ENCODE results near the gene TMEM208.

TMEM208 gene

GRCh38 chr16:67226804-67227566, at the start of gene TMEM208:
Gene TMEM208 (plus strand): TSS chr16:67227130. CDS start chr16:67227219, 89 bp downstream.
- DNase-seq = peak; percentile 94

GRCh38 chr16:67177743-67178699, 48.9 kb upstream of the TMEM208 start:
- DNase-seq = no peak

- no peak for DNase-seq
Measured at GRCh38 chr16:67179421-67180080, 47.4 kb upstream of the TMEM208 start.

GRCh38 chr16:67180166-67180565, 46.8 kb upstream of the TMEM208 start:
- no peak for DNase-seq

- DNase-seq = no peak
Measured at GRCh38 chr16:67181346-67181745, 45.6 kb upstream of the TMEM208 start.

- no peak for DNase-seq
Measured at GRCh38 chr16:67182288-67182687, 44.6 kb upstream of the TMEM208 start.

GRCh38 chr16:67183284-67183626, 43.7 kb upstream of the TMEM208 start:
- no peak for DNase-seq

GRCh38 chr16:67183627-67184452, 43.1 kb upstream of the TMEM208 start, which contains the start of gene MATCAP1:
Gene MATCAP1 (minus strand): TSS chr16:67183963. CDS start chr16:67180610, 3,353 bp downstream.
- peak; percentile 85 for DNase-seq

- no peak for DNase-seq
Measured at GRCh38 chr16:67184453-67184994, 42.4 kb upstream of the TMEM208 start.

- peak; percentile 66 for DNase-seq
Measured at GRCh38 chr16:67184995-67185650, 41.8 kb upstream of the TMEM208 start.

- DNase-seq = no peak
Measured at GRCh38 chr16:67185651-67186134, 41.2 kb upstream of the TMEM208 start.

GRCh38 chr16:67186550-67186950, 40.4 kb upstream of the TMEM208 start:
- no peak for DNase-seq

GRCh38 chr16:67187175-67187890, 39.6 kb upstream of the TMEM208 start:
- no peak for DNase-seq

GRCh38 chr16:67188323-67188722, 38.6 kb upstream of the TMEM208 start:
- DNase-seq = no peak

- DNase-seq = no peak
Measured at GRCh38 chr16:67188798-67189197, 38.1 kb upstream of the TMEM208 start.

- no peak for DNase-seq
Measured at GRCh38 chr16:67190041-67190440, 36.9 kb upstream of the TMEM208 start, which contains the start of gene EXOC3L1. Gene EXOC3L1 (minus strand): TSS chr16:67190136. CDS start chr16:67189676, 460 bp downstream.

GRCh38 chr16:67190448-67191399, 36.2 kb upstream of the TMEM208 start:
- no peak for DNase-seq

GRCh38 chr16:67191411-67191994, 35.4 kb upstream of the TMEM208 start:
- DNase-seq = no peak
